Right atrium auricular region (tissue), 2 donors: ENCODE results near the gene COL6A1. TPM values are rescaled to one million over a fixed set of nuclear protein-coding genes. Genes with fewer than 3 reads are reported as not detected.

Source experiments
- DNase-seq: peaks from one replicate; pipeline ENCODE4 v3.0.0-alpha.2; 2019; ENCODE audit warnings: low spot score
- H3K27ac ChIP-seq, 2 donors: fragments of 200-600 bp; sonication (generic); 1 replicate in 1 of 2; 2 replicates in 1 of 2; pipeline ENCODE4 v1.5.1; 2016 to 2019
- H3K27me3 ChIP-seq, 2 donors: fragments of 200-600 bp; sonication (generic); one replicate each; pipeline versions ENCODE4 v1.5.1 to v1.6.0; 2017 to 2019
- H3K36me3 ChIP-seq: fragments of 200-600 bp; sonication (generic); one replicate; pipeline ENCODE4 v1.5.1; 2016
- H3K4me1 ChIP-seq, 2 donors: fragments of 200-600 bp; sonication (generic); one replicate each; pipeline versions ENCODE4 v1.5.1 to v1.6.0; 2017 to 2019
- H3K4me3 ChIP-seq, 2 donors: fragments of 200-600 bp; sonication (generic); 1 replicate in 1 of 2; 2 replicates in 1 of 2; pipeline ENCODE4 v1.5.1; 2017 to 2019; ENCODE audit warnings: mild to moderate bottlenecking in 1 of 2, moderate library complexity in 1 of 2
- H3K9me3 ChIP-seq, 2 donors: fragments of 200-600 bp; sonication (generic); one replicate each; pipeline ENCODE4 v1.5.1; 2019
- CTCF ChIP-seq, 2 donors: fragments of 200-600 bp; sonication (generic); IDR thresholded peaks; one replicate each; pipeline ENCODE4 v1.5.1; 2019; ENCODE audit warnings: antibody characterized with exemption in 2 of 2
- total RNA-seq, 2 donors: library from RNA; depleted of rRNA; stranded (reverse); fragments of >200 nt; gene quantifications; one replicate each; pipeline ENCODE4 v1.1.0, GENCODE V29; 2016

COL6A1 gene
- total RNA-seq, 2 donors from 2014 or later, result 201 to 278 TPM

GRCh38 chr21:45940621-45941337 lies 40.8 kb upstream of the COL6A1 start:
- Histone ChIP-seq H3K9me3 (peaks cover 7 to 10% of the 10 kb centered on the region in 2 donors), H3K27ac (no peak overlapping the region), H3K4me3 (no peak overlapping the region), H3K4me1 (no peaks in the 10 kb centered on the region), H3K36me3 (no peaks in the 10 kb centered on the region), H3K27me3 (no peaks in the 10 kb centered on the region)
- TF ChIP-seq CTCF (IDR thresholded peaks at IDR 0.05), result no peak
- DNase-seq, result no peak

- no peak for TF ChIP-seq CTCF (IDR thresholded peaks at IDR 0.05)
Observed at GRCh38 chr21:45941338-45941710, 40.2 kb upstream of the COL6A1 start.

GRCh38 chr21:45941717-45942546 lies 39.6 kb upstream of the COL6A1 start:
- Histone ChIP-seq H3K27me3 (no peaks in the 10 kb centered on the region), H3K36me3 (no peaks in the 10 kb centered on the region), H3K9me3 (no peaks in the 10 kb centered on the region), H3K4me3 (no peak overlapping the region), H3K27ac (no peak overlapping the region), H3K4me1 (no peaks in the 10 kb centered on the region)
- DNase-seq, result no peak
- no peak for TF ChIP-seq CTCF (IDR thresholded peaks at IDR 0.05)

More at GRCh38 chr21:45941338-45941710, 40.2 kb upstream of the COL6A1 start:
- Histone ChIP-seq H3K27me3 (no peaks in the 10 kb centered on the region), H3K27ac (no peak overlapping the region), H3K36me3 (no peaks in the 10 kb centered on the region), H3K4me1 (no peaks in the 10 kb centered on the region), H3K4me3 (no peak overlapping the region), H3K9me3 (peaks cover 1 to 5% of the 10 kb centered on the region in 2 donors)
- no peak for DNase-seq

- H3K9me3 ChIP-seq, result no peaks in the 10 kb centered on the region
- no peak for TF ChIP-seq CTCF (IDR thresholded peaks at IDR 0.05)
- H3K27me3 ChIP-seq, result no peaks in the 10 kb centered on the region
- DNase-seq, result no peak
- H3K4me3 ChIP-seq, result no peak overlapping the region
- no peak overlapping the region for H3K27ac ChIP-seq
- H3K36me3 ChIP-seq, result no peaks in the 10 kb centered on the region
- H3K4me1 ChIP-seq, result no peaks in the 10 kb centered on the region
Observed at GRCh38 chr21:45942755-45943629, 38.6 kb upstream of the COL6A1 start.

GRCh38 chr21:45943630-45944540 lies 37.7 kb upstream of the COL6A1 start:
- Histone ChIP-seq H3K9me3 (no peaks in the 10 kb centered on the region), H3K4me3 (no peak overlapping the region), H3K27me3 (no peaks in the 10 kb centered on the region), H3K4me1 (peaks cover 0 to 3% of the 10 kb centered on the region in 2 donors), H3K36me3 (no peaks in the 10 kb centered on the region), H3K27ac (no peak overlapping the region)
- DNase-seq, result no peak
- no peak for TF ChIP-seq CTCF (IDR thresholded peaks at IDR 0.05)
